ENCODE results near the gene MICU2. TPM values are rescaled to one million over a fixed set of nuclear protein-coding genes. Genes with fewer than 3 reads are reported as not detected.

MICU2 gene
- total and polyA plus RNA-seq, 2 of the 4 experiments (the other 2 are of a cell fraction): 14.9 to 25.0 TPM

DNA sequence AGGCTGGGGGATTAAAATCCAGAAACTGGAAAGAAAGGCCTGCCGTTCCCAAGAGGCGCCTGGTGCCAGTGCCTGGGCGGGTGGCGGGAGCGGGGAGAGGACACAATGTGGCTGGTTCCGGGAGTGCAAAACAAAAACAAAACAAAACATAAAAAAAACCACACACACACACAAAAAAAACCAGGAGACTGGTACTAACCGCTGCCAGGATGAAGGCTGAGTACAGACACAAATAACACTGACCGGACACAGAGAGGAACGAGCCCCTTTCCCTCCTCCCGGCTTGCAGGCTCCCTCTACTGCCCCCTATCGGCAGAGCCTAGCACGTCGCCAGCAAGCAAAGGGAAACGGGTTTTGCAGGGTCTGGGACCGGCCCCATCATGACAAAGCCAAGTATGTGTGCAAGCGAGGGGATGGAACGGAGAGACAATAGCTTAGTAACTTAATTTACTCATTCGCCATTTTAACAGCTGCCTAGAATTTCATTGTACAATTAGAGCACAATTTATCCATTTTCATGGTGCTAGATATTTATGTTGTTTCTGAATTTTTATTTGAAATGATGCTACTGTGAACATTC lies 127.0 kb downstream of the MICU2 start (continued):
- no peak for TF ChIP-seq MAFK (IDR thresholded peaks at IDR 0.05; ENCODE audit: low read depth, low read length)
- no peak for TF ChIP-seq MXI1 (IDR thresholded peaks at IDR 0.05; ENCODE audit: borderline replicate concordance, low read depth, low read length)

DNA sequence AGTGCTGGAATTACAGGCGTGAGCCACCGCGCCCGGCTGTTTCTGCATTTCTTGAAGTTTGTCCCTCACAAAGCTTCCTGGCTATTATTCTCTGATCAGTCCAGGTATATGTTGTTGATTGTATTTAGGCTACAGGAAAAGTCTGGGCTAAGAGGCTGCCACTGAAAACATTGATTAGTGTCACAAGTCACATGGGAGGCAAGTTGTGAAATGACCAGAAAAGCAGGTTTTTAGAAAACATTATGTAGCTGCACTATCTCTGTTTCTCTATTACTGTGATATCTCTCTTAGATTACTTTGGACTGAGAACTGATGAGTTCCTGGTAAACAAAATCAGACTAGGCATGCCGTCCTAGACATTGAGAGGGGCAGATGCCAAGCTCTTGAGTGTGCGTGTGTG lies 128.9 kb downstream of the MICU2 start:
- dilution Hi-C loops (cut with HindIII; ENCODE audit: low sequenced_read_pairs, unreplicated experiment) (no loop called here), in situ Hi-C loops (cut with MboI; ENCODE audit: low sequenced_read_pairs) (loop anchor here (5.0 to 25.0 kb wide), 5 partner anchors 178 to 1288 kb away; partner anchors contain the start of genes GJB2, MRPL57 and SKA3), intact Hi-C loops (cut with micrococcal nuclease) (loop anchor here (5.0 to 10.0 kb wide), 4 partner anchors 410 to 978 kb away; partner anchors contain the start of gene LATS2)
- H3K14ac ChIP-seq (replicated peaks; ENCODE audit: low read depth, low read length): no peak overlapping the region
- H3K9me3 ChIP-seq (ENCODE audit: control insufficient read depth, insufficient read depth, low read length): no peaks in the 10 kb centered on the region; the same call in 1 of the 2 replicates
- H3K4me3 ChIP-seq (ENCODE audit: insufficient read depth, low read depth, low read length): no peak overlapping the region
- H4K91ac ChIP-seq (ENCODE audit: insufficient read depth, low read depth, low read length): no peak overlapping the region
- ATAC-seq (ENCODE audit: low read depth) (no peak), DNase-seq (no peak)
- H2BK5ac ChIP-seq (ENCODE audit: low read depth, low read length, poor library complexity, severe bottlenecking): no peak overlapping the region
- no TSS peak for BruUV-seq (replicated peaks)
- H4K5ac ChIP-seq (ENCODE audit: low read depth, low read length): no peak overlapping the region
- H2BK15ac ChIP-seq (ENCODE audit: low read depth, low read length): no peak overlapping the region
- no peak overlapping the region for H2AFZ ChIP-seq (replicated peaks; ENCODE audit: low read length, poor library complexity)
- POLR2A ChIA-PET (ENCODE audit: unreplicated experiment): no interaction called here
- no peak overlapping the region for H3K56ac ChIP-seq (ENCODE audit: extremely low read depth, insufficient read depth, low read length)
- H2BK120ac ChIP-seq (ENCODE audit: low read depth, low read length): no peak overlapping the region
- no CpG with 5 or more reads among the region's 6 CpGs for WGBS, 2 experiments (ENCODE audit: extremely low coverage in 2 of 2, insufficient read length in 1 of 2)
- H4K20me1 ChIP-seq (ENCODE audit: insufficient read depth, low read length): no peaks in the 10 kb centered on the region
- H2AK9ac ChIP-seq (replicated peaks; ENCODE audit: low read depth, low read length, poor library complexity): no peak overlapping the region
- H3K18ac ChIP-seq (ENCODE audit: low read depth, low read length): no peak overlapping the region
- H3K4me1 ChIP-seq (ENCODE audit: control insufficient read depth, insufficient read depth, low read length): no peaks in the 10 kb centered on the region
- H3K79me1 ChIP-seq (ENCODE audit: low read depth in 1 of 2, low read length in 2 of 2): no peaks in the 10 kb centered on the region
- H4K8ac ChIP-seq (ENCODE audit: low read depth in 2 of 2, low read length in 2 of 2): no peak overlapping the region
- H2AK5ac ChIP-seq (ENCODE audit: low read depth, low read length): no peak overlapping the region
- no peak overlapping the region for H3K27ac ChIP-seq (ENCODE audit: insufficient read depth, low read length)
- TF ChIP-seq CTCF (conservative IDR thresholded peaks at IDR 0.05; ENCODE audit: low read depth, low read length) (no peak), RFX5 (IDR thresholded peaks at IDR 0.05; ENCODE audit: low read depth, low read length) (no peak), CHD1 (IDR thresholded peaks at IDR 0.05; ENCODE audit: low read depth, low read length) (no peak), POLR2A (IDR thresholded peaks at IDR 0.05; ENCODE audit: low read depth, low read length) (no peak), MAFK (IDR thresholded peaks at IDR 0.05; ENCODE audit: low read depth, low read length) (no peak), MXI1 (IDR thresholded peaks at IDR 0.05; ENCODE audit: borderline replicate concordance, low read depth, low read length) (no peak), RAD21 (IDR thresholded peaks at IDR 0.05; ENCODE audit: low read length) (no peak), FOS (IDR thresholded peaks at IDR 0.05; ENCODE audit: low read depth, low read length) (no peak), CEBPB (IDR thresholded peaks at IDR 0.05; ENCODE audit: low read depth, low read length) (no peak), SMC3 (IDR thresholded peaks at IDR 0.05; ENCODE audit: low read depth, low read length) (no peak), NFE2L2 (IDR thresholded peaks at IDR 0.05; ENCODE audit: low read depth, low read length) (no peak)
- TF ChIP-seq, protein P1, sequence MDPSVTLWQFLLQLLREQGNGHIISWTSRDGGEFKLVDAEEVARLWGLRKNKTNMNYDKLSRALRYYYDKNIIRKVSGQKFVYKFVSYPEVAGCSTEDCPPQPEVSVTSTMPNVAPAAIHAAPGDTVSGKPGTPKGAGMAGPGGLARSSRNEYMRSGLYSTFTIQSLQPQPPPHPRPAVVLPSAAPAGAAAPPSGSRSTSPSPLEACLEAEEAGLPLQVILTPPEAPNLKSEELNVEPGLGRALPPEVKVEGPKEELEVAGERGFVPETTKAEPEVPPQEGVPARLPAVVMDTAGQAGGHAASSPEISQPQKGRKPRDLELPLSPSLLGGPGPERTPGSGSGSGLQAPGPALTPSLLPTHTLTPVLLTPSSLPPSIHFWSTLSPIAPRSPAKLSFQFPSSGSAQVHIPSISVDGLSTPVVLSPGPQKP (IDR thresholded peaks at IDR 0.05; ENCODE audit: borderline replicate concordance, low read depth, low read length): no peak
- no peak overlapping the region for H3K9ac ChIP-seq (ENCODE audit: low read depth, low read length)
- CTCF ChIA-PET: no interaction called here
- H3K27me3 ChIP-seq (ENCODE audit: control insufficient read depth, insufficient read depth, low read length): no peaks in the 10 kb centered on the region
- H3K9me1 ChIP-seq (ENCODE audit: insufficient read depth, low read length): no peaks in the 10 kb centered on the region
- no peak overlapping the region for H3K23ac ChIP-seq (ENCODE audit: low read depth, low read length)
- no peak overlapping the region for H2BK20ac ChIP-seq (ENCODE audit: low read depth, low read length)
- no peak overlapping the region for H3K4ac ChIP-seq (ENCODE audit: low read depth, low read length)
- no peaks in the 10 kb centered on the region for H3K36me3 ChIP-seq (ENCODE audit: control insufficient read depth, insufficient read depth, low read length)
- H3K4me2 ChIP-seq (ENCODE audit: low read depth, low read length): no peak overlapping the region

All from IMR-90 (cell line).